HepG2 (cell line): ENCODE results near the gene GRAMD1A. TPM values are rescaled to one million over a fixed set of nuclear protein-coding genes. Genes with fewer than 3 reads are reported as not detected.

ENCODE experiments used
- AFF4 ChIP-seq: sonication (generic); formaldehyde crosslinking; IDR thresholded peaks from 2 replicates; pipeline ENCODE4 v1.4.0; 2020; ENCODE audit warnings: missing genetic modification reagents
- AHDC1 ChIP-seq: sonication (generic); formaldehyde crosslinking; IDR thresholded peaks from 2 replicates; pipeline ENCODE4 v1.5.1; 2020; ENCODE audit warnings: mild to moderate bottlenecking, missing genetic modification reagents, borderline replicate concordance
- DDIT3 ChIP-seq: sonication (generic); formaldehyde crosslinking; IDR thresholded peaks from 2 replicates; pipeline ENCODE4 v1.4.0; 2020; ENCODE audit warnings: mild to moderate bottlenecking, missing genetic modification reagents
- LCORL ChIP-seq, 2 experiments: fragments of 450-650 bp in 1 of 2; sonication (generic) in 1 of 2; formaldehyde crosslinking in 1 of 2; IDR thresholded peaks; 2 replicates each; pipeline versions ENCODE4 v1.5.0 to v1.6.1; 2017 to 2020; ENCODE audit warnings: antibody characterized with exemption in 1 of 2, missing genetic modification reagents in 1 of 2
- PCBP1 ChIP-seq: fragments of 200-400 bp; formaldehyde crosslinking; IDR thresholded peaks from 2 replicates; pipeline ENCODE4 v1.6.1; 2017; ENCODE audit warnings: mild to moderate bottlenecking, low read depth, low read length, borderline replicate concordance
- PRPF4 ChIP-seq: fragments of 200-400 bp; formaldehyde crosslinking; IDR thresholded peaks from 2 replicates; pipeline ENCODE4 v1.6.1; 2016; ENCODE audit warnings: low read length, low read depth; ENCODE audit not compliant: poor library complexity, severe bottlenecking
- RAD51 ChIP-seq: fragments of 450-650 bp; IDR thresholded peaks from 2 replicates; pipeline ENCODE4 v1.6.1; 2016; ENCODE audit warnings: borderline replicate concordance
- SMAD1 ChIP-seq: sonication (generic); formaldehyde crosslinking; IDR thresholded peaks from 2 replicates; pipeline ENCODE4 v1.4.0; 2020; ENCODE audit warnings: missing genetic modification reagents, low read depth, mild to moderate bottlenecking, borderline replicate concordance
- TBP ChIP-seq: sonication (generic); formaldehyde crosslinking; IDR thresholded peaks from 2 replicates; pipeline ENCODE4 v1.5.0; 2020; ENCODE audit warnings: missing genetic modification reagents
- TBX3 ChIP-seq: fragments of 450-650 bp; IDR thresholded peaks from 2 replicates; pipeline ENCODE4 v1.6.1; 2017; ENCODE audit warnings: antibody characterized with exemption, mild to moderate bottlenecking, inconsistent platforms, borderline replicate concordance
- TERF1 ChIP-seq: sonication (generic); formaldehyde crosslinking; IDR thresholded peaks from 2 replicates; pipeline ENCODE4 v1.8.0; 2022; ENCODE audit warnings: mild to moderate bottlenecking, missing genetic modification reagents, moderate library complexity
- ZFP82 ChIP-seq: sonication (generic); formaldehyde crosslinking; IDR thresholded peaks from 2 replicates; pipeline ENCODE4 v1.5.1; 2020; ENCODE audit warnings: mild to moderate bottlenecking, missing genetic modification reagents, borderline replicate concordance
- ZNF3 ChIP-seq: IDR thresholded peaks from 2 replicates; pipeline ENCODE4 v1.7.0; 2017; ENCODE audit warnings: inconsistent platforms
- ZNF619 ChIP-seq: sonication (generic); formaldehyde crosslinking; IDR thresholded peaks from 2 replicates; pipeline ENCODE4 v1.4.0; 2020; ENCODE audit warnings: mild to moderate bottlenecking, missing genetic modification reagents
- ZNF841 ChIP-seq: sonication (generic); formaldehyde crosslinking; IDR thresholded peaks from 2 replicates; pipeline ENCODE4 v1.8.1; 2023; ENCODE audit warnings: missing genetic modification reagents, borderline replicate concordance
- polyA plus RNA-seq, 8 experiments: library from polyadenylated mRNA; depleted of rRNA in 3 of 8; stranded (reverse) in 7 of 8; unstranded in 1 of 8; fragments of >200 nt; fragmentation: Illumina TruSeq in 4 of 8; extraction: Trizol in 4 of 8; gene quantifications; 2 replicates each; pipeline versions ENCODE4 v1.2.1 to v1.2.3, GENCODE V29; 2011 to 2016; ENCODE audit warnings: low read depth in 4 of 8, missing spikeins in 1 of 8, mixed read lengths in 1 of 8; ENCODE audit not compliant: insufficient read depth in 1 of 8
- total RNA-seq, 5 experiments: library from RNA; depleted of rRNA; stranded (reverse); fragments of >200 nt; fragmentation: Illumina TruSeq; extraction: Trizol; gene quantifications; 2 replicates each; pipeline ENCODE4 v1.2.3, GENCODE V29; 2016; ENCODE audit warnings: low read depth in 1 of 5

Gene GRAMD1A
- total and polyA plus RNA-seq, 2 of the 13 experiments (the other 11 are each of a cell fraction or from before 2014, with no cell fraction given), result 14.7 to 181 TPM

GRCh38 chr19:35042056-35042730 is 42.1 kb downstream of the GRAMD1A start (continued):
- TF ChIP-seq AHDC1 (CRISPR knock-in tag) (no peak), ZNF841 (CRISPR knock-in tag) (no peak), PRPF4 (no peak), TERF1 (no peak), RAD51 (no peak), AFF4 (0 out of 2 replicates have a peak, but pooled peaks have one; percentile 75), ZNF3 (CRISPR knock-in tag) (no peak), SMAD1 (CRISPR knock-in tag) (0 out of 2 replicates have a peak, but pooled peaks have one; percentile 25), LCORL (IDR thresholded peaks at IDR 0.05) (no peak), LCORL (CRISPR knock-in tag; IDR thresholded peaks at IDR 0.05) (peak; percentile 88), PCBP1 (no peak), TBP (CRISPR knock-in tag) (no peak), DDIT3 (CRISPR knock-in tag) (no peak), TBX3 (no peak), ZNF619 (no peak), ZFP82 (CRISPR knock-in tag) (no peak)
